ENCODE data around the gene RPUSD2. TPM values are rescaled to one million over a fixed set of nuclear protein-coding genes. Genes with fewer than 3 reads are reported as not detected.

RPUSD2 gene
- total RNA-seq, 4 donors from 2014 or later: 8.7 to 13.5 (median 10.6) TPM

DNA sequence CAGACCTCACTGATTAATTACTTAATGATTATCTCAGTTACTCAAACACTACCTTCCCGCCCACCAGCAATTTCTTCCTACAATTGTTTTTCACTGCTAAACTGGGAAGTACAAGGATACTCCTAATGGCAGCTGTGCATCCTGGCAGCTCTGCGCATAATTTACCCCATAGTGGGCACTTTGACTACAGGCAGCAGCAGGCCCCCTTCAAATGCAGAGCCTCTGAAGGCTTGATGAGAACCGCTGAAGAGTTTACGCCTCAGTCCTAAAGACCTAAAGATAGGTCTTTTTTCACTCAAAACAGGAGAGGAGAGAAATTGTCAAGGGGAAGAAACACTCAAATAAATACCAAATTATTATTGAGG is 15.0 kb upstream of the RPUSD2 start:
- Histone ChIP-seq H3K36me3 (peaks cover 6 to 92% (median 41%) of the 10 kb centered on the region in 4 donors), H3K4me1 (peaks cover 3 to 24% (median 9%) of the 10 kb centered on the region in 4 donors), H3K4me3 (no peak overlapping the region), H3K27me3 (no peaks in the 10 kb centered on the region), H3K9me3 (no peaks in the 10 kb centered on the region), H3K27ac (replicated peaks in 1 of 4) (no peak overlapping the region)
- TF ChIP-seq POLR2A (IDR thresholded peaks at IDR 0.05; ENCODE audit: low read depth) (no peak), POLR2AphosphoS5 (IDR thresholded peaks at IDR 0.05) (no peak), EP300 (IDR thresholded peaks at IDR 0.05) (no peak)
- TF ChIP-seq, protein P1, sequence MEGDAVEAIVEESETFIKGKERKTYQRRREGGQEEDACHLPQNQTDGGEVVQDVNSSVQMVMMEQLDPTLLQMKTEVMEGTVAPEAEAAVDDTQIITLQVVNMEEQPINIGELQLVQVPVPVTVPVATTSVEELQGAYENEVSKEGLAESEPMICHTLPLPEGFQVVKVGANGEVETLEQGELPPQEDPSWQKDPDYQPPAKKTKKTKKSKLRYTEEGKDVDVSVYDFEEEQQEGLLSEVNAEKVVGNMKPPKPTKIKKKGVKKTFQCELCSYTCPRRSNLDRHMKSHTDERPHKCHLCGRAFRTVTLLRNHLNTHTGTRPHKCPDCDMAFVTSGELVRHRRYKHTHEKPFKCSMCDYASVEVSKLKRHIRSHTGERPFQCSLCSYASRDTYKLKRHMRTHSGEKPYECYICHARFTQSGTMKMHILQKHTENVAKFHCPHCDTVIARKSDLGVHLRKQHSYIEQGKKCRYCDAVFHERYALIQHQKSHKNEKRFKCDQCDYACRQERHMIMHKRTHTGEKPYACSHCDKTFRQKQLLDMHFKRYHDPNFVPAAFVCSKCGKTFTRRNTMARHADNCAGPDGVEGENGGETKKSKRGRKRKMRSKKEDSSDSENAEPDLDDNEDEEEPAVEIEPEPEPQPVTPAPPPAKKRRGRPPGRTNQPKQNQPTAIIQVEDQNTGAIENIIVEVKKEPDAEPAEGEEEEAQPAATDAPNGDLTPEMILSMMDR (IDR thresholded peaks at IDR 0.05): no peak
- 88% methylated on average over 3 of the region's 4 CpGs for WGBS
- DNase-seq (ENCODE audit: extremely low spot score): no peak
- intact Hi-C loops (cut with DNase I): no loop called here

DNA sequence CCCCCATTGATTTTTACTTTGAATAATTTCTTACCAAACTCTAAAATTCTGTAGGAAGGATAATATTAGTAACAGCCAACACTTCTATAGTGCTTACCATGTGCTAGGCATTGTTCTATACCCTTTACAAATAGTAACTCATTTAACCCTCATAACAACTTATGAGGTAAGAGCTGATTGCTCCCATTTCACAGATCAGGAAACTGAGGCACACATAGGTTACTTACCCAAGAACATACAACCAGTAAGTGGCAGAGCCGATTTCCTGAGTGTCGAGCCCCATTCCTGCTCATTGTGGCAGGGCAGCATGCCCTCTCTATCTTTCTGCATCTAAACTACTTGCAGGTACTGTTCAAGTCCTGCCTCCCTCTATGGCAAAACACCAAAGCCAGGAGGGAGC is 13.2 kb upstream of the RPUSD2 start:
- no peak overlapping the region for H3K4me3 ChIP-seq
- H3K27ac ChIP-seq (replicated peaks in 1 of 4): no peak overlapping the region
- intact Hi-C loops (cut with DNase I): no loop called here
- peaks cover 0 to 20% (median 2%) of the 10 kb centered on the region in 4 donors for H3K4me1 ChIP-seq
- no peaks in the 10 kb centered on the region for H3K9me3 ChIP-seq
- peaks cover 6 to 80% (median 40%) of the 10 kb centered on the region in 4 donors for H3K36me3 ChIP-seq
- DNase-seq (ENCODE audit: extremely low spot score): no peak
- 92% methylated on average over 2 of the region's 2 CpGs for WGBS
- TF ChIP-seq EP300 (IDR thresholded peaks at IDR 0.05) (no peak), POLR2A (IDR thresholded peaks at IDR 0.05; ENCODE audit: low read depth) (no peak), POLR2AphosphoS5 (IDR thresholded peaks at IDR 0.05) (no peak)
- TF ChIP-seq, protein P1 (IDR thresholded peaks at IDR 0.05): no peak
- H3K27me3 ChIP-seq: no peaks in the 10 kb centered on the region

GRCh38 chr15:40558952-40559742 is 10.0 kb upstream of the RPUSD2 start:
- 90% methylated on average over 6 of the region's 6 CpGs for WGBS
- Histone ChIP-seq H3K4me3 (no peak overlapping the region), H3K9me3 (no peaks in the 10 kb centered on the region), H3K36me3 (peaks cover 6 to 65% (median 43%) of the 10 kb centered on the region in 4 donors), H3K27ac (replicated peaks in 1 of 4) (no peak overlapping the region), H3K4me1 (peaks cover 16 to 31% (median 20%) of the 10 kb centered on the region in 4 donors), H3K27me3 (no peaks in the 10 kb centered on the region)
- intact Hi-C loops (cut with DNase I): no loop called here
- TF ChIP-seq, protein P1 (IDR thresholded peaks at IDR 0.05): no peak
- TF ChIP-seq POLR2AphosphoS5 (IDR thresholded peaks at IDR 0.05) (no peak), EP300 (IDR thresholded peaks at IDR 0.05) (no peak), POLR2A (IDR thresholded peaks at IDR 0.05; ENCODE audit: low read depth) (no peak)
- no peak for DNase-seq (ENCODE audit: extremely low spot score)

- 78% methylated on average over 2 of the region's 2 CpGs for WGBS
- no peaks in the 10 kb centered on the region for H3K9me3 ChIP-seq
- H3K27ac ChIP-seq (replicated peaks in 1 of 4): no peak overlapping the region
- intact Hi-C loops (cut with DNase I): loop anchor here (5.0 to 10.0 kb wide), 2 partner anchors 40 to 192 kb away; partner anchors contain the start of gene RMDN3
- no peak for DNase-seq (ENCODE audit: extremely low spot score)
- H3K27me3 ChIP-seq: no peaks in the 10 kb centered on the region
- H3K36me3 ChIP-seq: peaks cover 0 to 32% (median 19%) of the 10 kb centered on the region in 4 donors
- no peak overlapping the region for H3K4me3 ChIP-seq
- TF ChIP-seq, protein P1 (IDR thresholded peaks at IDR 0.05): no peak
- TF ChIP-seq EP300 (IDR thresholded peaks at IDR 0.05): no peak
- TF ChIP-seq POLR2AphosphoS5 (IDR thresholded peaks at IDR 0.05): no peak
- no peak for TF ChIP-seq POLR2A (IDR thresholded peaks at IDR 0.05; ENCODE audit: low read depth)
- H3K4me1 ChIP-seq: peaks cover 16 to 38% (median 27%) of the 10 kb centered on the region in 4 donors
Observed at GRCh38 chr15:40562691-40563090, 6.4 kb upstream of the RPUSD2 start.
